Mesenchymal stem cell (in vitro differentiated cells and primary cell): ENCODE data around the gene ZNF74.

ENCODE experiments used
- DNase-seq: peaks from one replicate; pipeline ENCODE4 v3.0.0-alpha.2; 2013
- H2AFZ ChIP-seq: one replicate; pipeline ENCODE4 v1.6.1; 2013; ENCODE audit warnings: low read depth, mild to moderate bottlenecking, control low read depth, inconsistent platforms, low read length, moderate library complexity
- H2AK5ac ChIP-seq: 2 replicates; pipeline ENCODE4 v1.6.1; 2013; ENCODE audit warnings: low read length, moderate library complexity, mild to moderate bottlenecking, inconsistent platforms; ENCODE audit not compliant: severe bottlenecking
- H2BK120ac ChIP-seq: one replicate; pipeline ENCODE4 v1.6.1; 2013; ENCODE audit warnings: low read depth, mild to moderate bottlenecking, inconsistent platforms, low read length, moderate library complexity
- H2BK12ac ChIP-seq, 2 experiments: one replicate each; pipeline ENCODE4 v1.6.1; 2013; ENCODE audit warnings: inconsistent platforms in 2 of 2, low read length in 2 of 2, mild to moderate bottlenecking in 2 of 2, moderate library complexity in 2 of 2, control low read depth in 1 of 2
- H2BK15ac ChIP-seq: one replicate; pipeline ENCODE4 v1.6.1; 2013; ENCODE audit warnings: mild to moderate bottlenecking, low read depth, inconsistent platforms; ENCODE audit not compliant: poor library complexity, severe bottlenecking
- H2BK5ac ChIP-seq: 2 replicates; pipeline ENCODE4 v1.6.1; 2013; ENCODE audit warnings: low read depth, mild to moderate bottlenecking, low read length, control low read depth, inconsistent platforms; ENCODE audit not compliant: poor library complexity, severe bottlenecking
- H3K14ac ChIP-seq, 2 experiments: one replicate each; pipeline ENCODE4 v1.6.1; 2013; ENCODE audit warnings: inconsistent platforms in 2 of 2, low read length in 2 of 2, control low read depth in 1 of 2, mild to moderate bottlenecking in 1 of 2, moderate library complexity in 1 of 2
- H3K18ac ChIP-seq, 2 experiments: one replicate each; pipeline ENCODE4 v1.6.1; 2013; ENCODE audit warnings: inconsistent platforms in 2 of 2, low read length in 2 of 2, control low read depth in 1 of 2, low read depth in 1 of 2, mild to moderate bottlenecking in 1 of 2
- H3K23ac ChIP-seq, 2 experiments: one replicate each; pipeline ENCODE4 v1.6.1; 2013; ENCODE audit warnings: inconsistent platforms in 2 of 2, low read length in 2 of 2, mild to moderate bottlenecking in 2 of 2, moderate library complexity in 2 of 2, control low read depth in 1 of 2
- H3K27ac ChIP-seq: 2 replicates; pipeline ENCODE4 v1.5.1; 2013; ENCODE audit warnings: mild to moderate bottlenecking, moderate library complexity, low read length, control low read depth, inconsistent platforms; ENCODE audit not compliant: poor library complexity, severe bottlenecking
- H3K27me3 ChIP-seq, 2 experiments: 2 replicates each; pipeline versions ENCODE4 v1.6.1 to v1.7.0; 2013; ENCODE audit warnings: low read length in 2 of 2, mild to moderate bottlenecking in 2 of 2, moderate library complexity in 2 of 2, control low read depth in 1 of 2, inconsistent platforms in 1 of 2; ENCODE audit not compliant: control insufficient read depth in 1 of 2, insufficient read depth in 1 of 2
- H3K36me3 ChIP-seq, 2 experiments: 2 replicates each; pipeline versions ENCODE4 v1.6.1 to v1.7.0; 2013; ENCODE audit warnings: low read length in 2 of 2, control low read depth in 1 of 2, inconsistent platforms in 1 of 2, low read depth in 1 of 2, mild to moderate bottlenecking in 1 of 2; ENCODE audit not compliant: insufficient read depth in 2 of 2, control insufficient read depth in 1 of 2
- H3K4ac ChIP-seq, 2 experiments: one replicate each; pipeline ENCODE4 v1.6.1; 2013; ENCODE audit warnings: inconsistent platforms in 2 of 2, low read length in 2 of 2, mild to moderate bottlenecking in 2 of 2, moderate library complexity in 2 of 2, control low read depth in 1 of 2, low read depth in 1 of 2
- H3K4me1 ChIP-seq: 2 replicates; pipeline ENCODE4 v1.6.1; 2013; ENCODE audit warnings: low read depth, low read length, control low read depth; ENCODE audit not compliant: control insufficient read depth, insufficient read depth
- H3K4me2 ChIP-seq: 2 replicates; pipeline ENCODE4 v1.6.1; 2013; ENCODE audit warnings: low read length, mild to moderate bottlenecking, inconsistent platforms; ENCODE audit not compliant: poor library complexity, severe bottlenecking
- H3K4me3 ChIP-seq, 2 experiments: 2 replicates each; pipeline versions ENCODE4 v1.5.1 to v1.7.0; 2013; ENCODE audit warnings: low read length in 2 of 2, mild to moderate bottlenecking in 2 of 2, control low read depth in 1 of 2, low read depth in 1 of 2; ENCODE audit not compliant: insufficient read depth in 1 of 2
- H3K79me1 ChIP-seq: replicated peaks from 2 replicates; pipeline ENCODE4 v1.6.1; 2013; ENCODE audit warnings: mild to moderate bottlenecking, control low read depth, low read length, inconsistent platforms; ENCODE audit not compliant: poor library complexity, severe bottlenecking
- H3K9ac ChIP-seq: 2 replicates; pipeline ENCODE4 v1.7.0; 2013; ENCODE audit warnings: mild to moderate bottlenecking, low read length, moderate library complexity
- H3K9me3 ChIP-seq: 2 replicates; pipeline ENCODE4 v1.7.0; 2013; ENCODE audit warnings: mild to moderate bottlenecking, low read length; ENCODE audit not compliant: control insufficient read depth
- H4K8ac ChIP-seq: one replicate; pipeline ENCODE4 v1.6.1; 2013; ENCODE audit warnings: inconsistent platforms, mild to moderate bottlenecking, low read length, moderate library complexity
- H4K91ac ChIP-seq: one replicate; pipeline ENCODE4 v1.6.1; 2013; ENCODE audit warnings: mild to moderate bottlenecking, low read length, inconsistent platforms
- WGBS: methylation state at CpG from one replicate; pipeline ENCODE4 v1.1.7; 2013; ENCODE audit warnings: mixed read lengths; 5-methylcytosine and 5-hydroxymethylcytosine counted together

Gene ZNF74

GRCh38 chr22:20405931-20406685, 12.2 kb downstream of the ZNF74 start:
- no peak overlapping the region for H2AFZ ChIP-seq
- H3K27me3 ChIP-seq: no peaks in the 10 kb centered on the region
- peaks cover 7% of the 10 kb centered on the region for H3K79me1 ChIP-seq
- WGBS: 98% methylated on average over 59 of the region's 62 CpGs
- no peak overlapping the region for H2BK15ac ChIP-seq
- no peak overlapping the region for H3K14ac ChIP-seq
- H3K18ac ChIP-seq: no peak overlapping the region
- no peak overlapping the region for H2BK12ac ChIP-seq
- no peaks in the 10 kb centered on the region for H3K9me3 ChIP-seq
- H3K4me2 ChIP-seq: no peak overlapping the region
- peaks cover 10% of the 10 kb centered on the region for H3K4me1 ChIP-seq
- peaks cover 36 to 59% of the 10 kb centered on the region in 2 experiments for H3K36me3 ChIP-seq
- H4K91ac ChIP-seq: no peak overlapping the region
- no peak overlapping the region for H3K23ac ChIP-seq
- H2AK5ac ChIP-seq: no peak overlapping the region
- H2BK5ac ChIP-seq: no peak overlapping the region
- no peak overlapping the region for H3K4me3 ChIP-seq
- H3K4ac ChIP-seq: no peak overlapping the region
- no peak overlapping the region for H3K9ac ChIP-seq
- H2BK120ac ChIP-seq: no peak overlapping the region
- H3K27ac ChIP-seq: no peak overlapping the region
- no peak overlapping the region for H4K8ac ChIP-seq
- no peak for DNase-seq

- no peak overlapping the region for H2BK12ac ChIP-seq
- no peak overlapping the region for H3K14ac ChIP-seq
- no peak overlapping the region for H3K4me2 ChIP-seq
- H2AK5ac ChIP-seq: no peak overlapping the region
- no peak for DNase-seq
- no peak overlapping the region for H2BK15ac ChIP-seq
- no peak overlapping the region for H4K8ac ChIP-seq
- no peak overlapping the region for H4K91ac ChIP-seq
- no peak overlapping the region for H3K27ac ChIP-seq
- no peak overlapping the region for H3K4me3 ChIP-seq
- H3K9ac ChIP-seq: no peak overlapping the region
- no peak overlapping the region for H2BK120ac ChIP-seq
- no peak overlapping the region for H3K23ac ChIP-seq
- no peak overlapping the region for H3K18ac ChIP-seq
- 97% methylated on average over 13 of the region's 13 CpGs for WGBS
- H3K4me1 ChIP-seq: peaks cover 9% of the 10 kb centered on the region
- H3K27me3 ChIP-seq: no peaks in the 10 kb centered on the region
- no peaks in the 10 kb centered on the region for H3K9me3 ChIP-seq
- no peak overlapping the region for H2BK5ac ChIP-seq
- H3K4ac ChIP-seq: no peak overlapping the region
- H2AFZ ChIP-seq: no peak overlapping the region
- H3K79me1 ChIP-seq: peaks cover 4% of the 10 kb centered on the region
- H3K36me3 ChIP-seq: peaks cover 36 to 52% of the 10 kb centered on the region in 2 experiments
Measured at GRCh38 chr22:20406686-20407408, 12.9 kb downstream of the ZNF74 start.

- Histone ChIP-seq H3K18ac (no peak overlapping the region), H2AK5ac (no peak overlapping the region), H3K14ac (no peak overlapping the region), H4K91ac (no peak overlapping the region), H2AFZ (no peak overlapping the region), H4K8ac (no peak overlapping the region), H2BK15ac (no peak overlapping the region), H3K4me3 (no peak overlapping the region), H3K4me2 (no peak overlapping the region), H3K27ac (no peak overlapping the region), H3K9me3 (no peaks in the 10 kb centered on the region), H3K4ac (no peak overlapping the region), H3K27me3 (no peaks in the 10 kb centered on the region), H3K36me3 (peaks cover 36 to 47% of the 10 kb centered on the region in 2 experiments), H3K9ac (no peak overlapping the region), H2BK5ac (no peak overlapping the region), H3K23ac (no peak overlapping the region), H2BK12ac (no peak overlapping the region), H2BK120ac (no peak overlapping the region), H3K79me1 (peaks cover 4% of the 10 kb centered on the region), H3K4me1 (peaks cover 9% of the 10 kb centered on the region)
- WGBS: no CpG with 5 or more reads among the region's 3 CpGs
- DNase-seq: no peak
Measured at GRCh38 chr22:20407829-20408228, 13.9 kb downstream of the ZNF74 start.

GRCh38 chr22:20408891-20409290, 14.9 kb downstream of the ZNF74 start:
- WGBS: 95% methylated on average over 4 of the region's 4 CpGs
- H2AFZ ChIP-seq: no peak overlapping the region

More at GRCh38 chr22:20408891-20409290, 14.9 kb downstream of the ZNF74 start:
- H3K4ac ChIP-seq: no peak overlapping the region
- H2BK12ac ChIP-seq: no peak overlapping the region
- H3K4me1 ChIP-seq: peaks cover 9% of the 10 kb centered on the region
- H3K23ac ChIP-seq: no peak overlapping the region
- H2AK5ac ChIP-seq: no peak overlapping the region
- no peaks in the 10 kb centered on the region for H3K9me3 ChIP-seq
- no peak overlapping the region for H2BK120ac ChIP-seq
- H3K27me3 ChIP-seq: peaks cover under 1 to 4% of the 10 kb centered on the region in 2 experiments
- no peak overlapping the region for H4K8ac ChIP-seq
- no peak overlapping the region for H2BK15ac ChIP-seq
- no peak overlapping the region for H4K91ac ChIP-seq
- H3K14ac ChIP-seq: no peak overlapping the region
- H3K4me3 ChIP-seq: no peak overlapping the region
- no peak for DNase-seq
- H3K36me3 ChIP-seq: peaks cover 27 to 37% of the 10 kb centered on the region in 2 experiments
- H3K4me2 ChIP-seq: no peak overlapping the region
- no peak overlapping the region for H3K9ac ChIP-seq
- H3K79me1 ChIP-seq: peaks cover 3% of the 10 kb centered on the region
- H3K27ac ChIP-seq: no peak overlapping the region
- H2BK5ac ChIP-seq: no peak overlapping the region
- no peak overlapping the region for H3K18ac ChIP-seq
